GM18498 (cell line): ENCODE results near the gene HNRNPA3.
A peak's percentile ranks its signal among the peaks of the same experiment; 100 is the strongest.

ENCODE experiments used
- ATAC-seq: cut with Tn5 transposase; IDR thresholded peaks from one replicate; pipeline ENCODE4 v1.9.1; 2021; ENCODE audit warnings: mild to moderate bottlenecking, moderate library complexity; ENCODE audit not compliant: unreplicated experiment

HNRNPA3 gene

GRCh38 chr2:177271981-177272666 lies 59.5 kb downstream of the HNRNPA3 start:
- ATAC-seq = peak; percentile 53

DNA sequence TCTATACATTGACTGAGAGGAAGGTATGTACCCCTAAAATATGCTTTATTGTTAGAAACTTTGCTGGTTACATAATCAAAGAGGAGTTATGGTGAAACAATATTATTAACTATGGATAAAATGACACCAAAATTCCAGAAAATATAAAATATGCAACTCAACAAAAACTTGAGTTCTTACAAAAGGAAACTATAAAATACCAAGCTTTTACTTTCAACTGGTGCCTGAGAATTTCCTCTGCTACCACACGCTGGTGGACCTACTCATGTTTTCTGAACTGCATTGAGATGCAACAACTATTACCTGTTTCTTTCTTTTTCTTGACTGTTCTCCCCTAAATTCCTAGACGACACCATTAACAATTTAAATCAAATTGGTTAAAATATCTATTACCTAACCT lies 60.2 kb downstream of the HNRNPA3 start:
- ATAC-seq = peak; percentile 56

DNA sequence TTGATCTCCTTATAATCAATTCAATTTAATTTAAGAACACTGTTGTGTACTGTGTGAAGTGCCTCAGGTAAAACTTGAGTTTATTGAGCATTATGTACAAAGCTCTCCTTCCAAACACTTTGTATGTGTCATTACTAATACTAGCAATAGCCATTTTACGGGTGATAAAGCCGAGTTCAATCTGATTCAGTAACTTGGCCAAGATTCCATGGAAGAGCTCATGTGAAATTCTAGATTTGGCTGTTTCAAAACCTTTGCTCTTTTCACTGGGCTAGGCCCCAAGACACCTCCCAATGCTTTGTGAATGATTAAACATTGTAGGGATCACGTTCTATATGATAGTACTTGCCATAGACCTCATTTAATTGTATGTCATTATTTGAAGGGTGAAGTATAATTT lies 60.8 kb downstream of the HNRNPA3 start:
- ATAC-seq = no peak
